HepG2 (cell line): ENCODE data around the gene GGA1. TPM values are rescaled to one million over a fixed set of nuclear protein-coding genes. Genes with fewer than 3 reads are reported as not detected.

ENCODE experiments used
- AGO2 ChIP-seq: fragments of 200-400 bp; formaldehyde crosslinking; optimal IDR thresholded peaks from 2 replicates; pipeline ENCODE3; 2017; ENCODE audit warnings: mild to moderate bottlenecking, low read depth, low read length, moderate library complexity
- EP300 ChIP-seq, 3 experiments: sonication (generic) in 1 of 3; formaldehyde crosslinking in 1 of 3; IDR thresholded peaks; 2 replicates each; pipeline versions ENCODE4 v1.5.1 to v1.6.1; 2011 to 2020; ENCODE audit warnings: low read depth in 2 of 3, low read length in 2 of 3, borderline replicate concordance in 1 of 3, improper control_type of control experiment in 1 of 3, mild to moderate bottlenecking in 1 of 3, missing genetic modification reagents in 1 of 3, moderate library complexity in 1 of 3
- FOXA1 ChIP-seq, 2 experiments: fragments of 450-650 bp in 1 of 2; sonication (generic) in 1 of 2; formaldehyde crosslinking in 1 of 2; IDR thresholded peaks; 2 replicates each; pipeline versions ENCODE4 v1.4.0 to v1.6.1; 2016 to 2020; ENCODE audit warnings: missing genetic modification reagents in 1 of 2
- HNRNPH1 ChIP-seq: fragments of 200-400 bp; formaldehyde crosslinking; optimal IDR thresholded peaks from 2 replicates; pipeline ENCODE3; 2017; ENCODE audit warnings: mild to moderate bottlenecking, low read depth, low read length
- IKZF4 ChIP-seq: sonication (generic); formaldehyde crosslinking; IDR thresholded peaks from 2 replicates; pipeline ENCODE4 v1.5.1; 2020; ENCODE audit warnings: borderline replicate concordance, mild to moderate bottlenecking, low read depth, missing genetic modification reagents; ENCODE audit errors: not compliant biosample characterization
- KMT2A ChIP-seq: sonication (generic); formaldehyde crosslinking; IDR thresholded peaks from 2 replicates; pipeline ENCODE4 v1.4.0; 2020; ENCODE audit warnings: missing genetic modification reagents
- MBNL3 ChIP-seq: fragments of 250-450 bp; sonication (Bioruptor Pico); conservative IDR thresholded peaks from 2 replicates; pipeline ENCODE4 v1.8.0; 2022; ENCODE audit warnings: mild to moderate bottlenecking, inconsistent platforms
- MED1 ChIP-seq: sonication (generic); formaldehyde crosslinking; IDR thresholded peaks from 2 replicates; pipeline ENCODE4 v1.4.0; 2020; ENCODE audit warnings: missing genetic modification reagents
- MYPOP ChIP-seq: sonication (generic); formaldehyde crosslinking; IDR thresholded peaks from 2 replicates; pipeline ENCODE4 v1.8.1; 2023; ENCODE audit warnings: mild to moderate bottlenecking, moderate library complexity, missing genetic modification reagents
- MZF1 ChIP-seq: sonication (generic); formaldehyde crosslinking; IDR thresholded peaks from 2 replicates; pipeline ENCODE4 v1.8.1; 2023; ENCODE audit warnings: mild to moderate bottlenecking, missing genetic modification reagents, borderline replicate concordance
- NCOA2 ChIP-seq: sonication (generic); formaldehyde crosslinking; IDR thresholded peaks from 2 replicates; pipeline ENCODE4 v1.8.0; 2022; ENCODE audit warnings: inconsistent platforms
- SOX5 ChIP-seq: IDR thresholded peaks from 2 replicates; pipeline ENCODE4 v1.6.1; 2016; ENCODE audit warnings: borderline replicate concordance
- ZBTB21 ChIP-seq: sonication (generic); formaldehyde crosslinking; IDR thresholded peaks from 2 replicates; pipeline ENCODE4 v1.4.0; 2020; ENCODE audit warnings: missing genetic modification reagents
- ZMAT3 ChIP-seq: sonication (generic); formaldehyde crosslinking; conservative IDR thresholded peaks from 2 replicates; pipeline ENCODE4 v1.7.0; 2021; ENCODE audit warnings: missing genetic modification reagents
- ZNF644 ChIP-seq: IDR thresholded peaks from 2 replicates; pipeline ENCODE4 v1.6.1; 2016; ENCODE audit warnings: low read depth
- ZNF891 ChIP-seq: sonication (generic); formaldehyde crosslinking; IDR thresholded peaks from 2 replicates; pipeline ENCODE4 v1.5.0; 2020; ENCODE audit warnings: mild to moderate bottlenecking, missing genetic modification reagents
- polyA plus RNA-seq, 8 experiments: library from polyadenylated mRNA; depleted of rRNA in 3 of 8; stranded (reverse) in 7 of 8; unstranded in 1 of 8; fragments of >200 nt; fragmentation: Illumina TruSeq in 4 of 8; extraction: Trizol in 4 of 8; gene quantifications; 2 replicates each; pipeline versions ENCODE4 v1.2.1 to v1.2.3, GENCODE V29; 2011 to 2016; ENCODE audit warnings: low read depth in 4 of 8, missing spikeins in 1 of 8, mixed read lengths in 1 of 8; ENCODE audit not compliant: insufficient read depth in 1 of 8
- total RNA-seq, 5 experiments: library from RNA; depleted of rRNA; stranded (reverse); fragments of >200 nt; fragmentation: Illumina TruSeq; extraction: Trizol; gene quantifications; 2 replicates each; pipeline ENCODE4 v1.2.3, GENCODE V29; 2016; ENCODE audit warnings: low read depth in 1 of 5
- TF ChIP-seq, protein P1 (sequence below): IDR thresholded peaks from 2 replicates; pipeline ENCODE4 v1.6.1; 2016; ENCODE audit warnings: mild to moderate bottlenecking
- TF ChIP-seq, protein P2 (sequence below): sonication (generic); formaldehyde crosslinking; IDR thresholded peaks from 2 replicates; pipeline ENCODE4 v1.4.0; 2020; ENCODE audit warnings: missing genetic modification reagents
- TF ChIP-seq, protein P3 (sequence below): sonication (generic); formaldehyde crosslinking; conservative IDR thresholded peaks from 2 replicates; pipeline ENCODE4 v1.5.0; 2020; ENCODE audit warnings: missing genetic modification reagents

Gene GGA1
- total and polyA plus RNA-seq, 2 of the 13 experiments (the other 11 are each of a cell fraction or from before 2014, with no cell fraction given), result 29.1 to 87.2 TPM

- TF ChIP-seq ZNF891, result no peak
- TF ChIP-seq HNRNPH1, result no peak
- TF ChIP-seq IKZF4 (CRISPR knock-in tag), result no peak
- no peak for TF ChIP-seq MBNL3 (CRISPR knock-in tag)
- TF ChIP-seq, protein P1, sequence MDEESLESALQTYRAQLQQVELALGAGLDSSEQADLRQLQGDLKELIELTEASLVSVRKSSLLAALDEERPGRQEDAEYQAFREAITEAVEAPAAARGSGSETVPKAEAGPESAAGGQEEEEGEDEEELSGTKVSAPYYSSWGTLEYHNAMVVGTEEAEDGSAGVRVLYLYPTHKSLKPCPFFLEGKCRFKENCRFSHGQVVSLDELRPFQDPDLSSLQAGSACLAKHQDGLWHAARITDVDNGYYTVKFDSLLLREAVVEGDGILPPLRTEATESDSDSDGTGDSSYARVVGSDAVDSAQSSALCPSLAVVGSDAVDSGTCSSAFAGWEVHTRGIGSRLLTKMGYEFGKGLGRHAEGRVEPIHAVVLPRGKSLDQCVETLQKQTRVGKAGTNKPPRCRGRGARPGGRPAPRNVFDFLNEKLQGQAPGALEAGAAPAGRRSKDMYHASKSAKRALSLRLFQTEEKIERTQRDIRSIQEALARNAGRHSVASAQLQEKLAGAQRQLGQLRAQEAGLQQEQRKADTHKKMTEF (CRISPR knock-in tag), result peak; percentile 41; the same call in 1 of the 2 replicates
- 0 out of 2 replicates have a peak, but pooled peaks have one; percentile 16 for TF ChIP-seq KMT2A
- no peak for TF ChIP-seq FOXA1 (IDR thresholded peaks at IDR 0.05)
- peak; percentile 78 for TF ChIP-seq FOXA1 (CRISPR knock-in tag; IDR thresholded peaks at IDR 0.05)
- no peak for TF ChIP-seq AGO2
- TF ChIP-seq MZF1 (CRISPR knock-in tag), result no peak
- peak; percentile 76; the same call in 1 of the 2 replicates for TF ChIP-seq MED1
- no peak; the same call in 1 of the 2 replicates for TF ChIP-seq NCOA2 (CRISPR knock-in tag)
- peak; percentile 55; the same call in 1 of the 2 replicates for TF ChIP-seq ZNF644 (CRISPR knock-in tag)
- 0 out of 2 replicates have a peak, but pooled peaks have one; percentile 53 for TF ChIP-seq ZBTB21 (CRISPR knock-in tag)
- TF ChIP-seq, protein P2, sequence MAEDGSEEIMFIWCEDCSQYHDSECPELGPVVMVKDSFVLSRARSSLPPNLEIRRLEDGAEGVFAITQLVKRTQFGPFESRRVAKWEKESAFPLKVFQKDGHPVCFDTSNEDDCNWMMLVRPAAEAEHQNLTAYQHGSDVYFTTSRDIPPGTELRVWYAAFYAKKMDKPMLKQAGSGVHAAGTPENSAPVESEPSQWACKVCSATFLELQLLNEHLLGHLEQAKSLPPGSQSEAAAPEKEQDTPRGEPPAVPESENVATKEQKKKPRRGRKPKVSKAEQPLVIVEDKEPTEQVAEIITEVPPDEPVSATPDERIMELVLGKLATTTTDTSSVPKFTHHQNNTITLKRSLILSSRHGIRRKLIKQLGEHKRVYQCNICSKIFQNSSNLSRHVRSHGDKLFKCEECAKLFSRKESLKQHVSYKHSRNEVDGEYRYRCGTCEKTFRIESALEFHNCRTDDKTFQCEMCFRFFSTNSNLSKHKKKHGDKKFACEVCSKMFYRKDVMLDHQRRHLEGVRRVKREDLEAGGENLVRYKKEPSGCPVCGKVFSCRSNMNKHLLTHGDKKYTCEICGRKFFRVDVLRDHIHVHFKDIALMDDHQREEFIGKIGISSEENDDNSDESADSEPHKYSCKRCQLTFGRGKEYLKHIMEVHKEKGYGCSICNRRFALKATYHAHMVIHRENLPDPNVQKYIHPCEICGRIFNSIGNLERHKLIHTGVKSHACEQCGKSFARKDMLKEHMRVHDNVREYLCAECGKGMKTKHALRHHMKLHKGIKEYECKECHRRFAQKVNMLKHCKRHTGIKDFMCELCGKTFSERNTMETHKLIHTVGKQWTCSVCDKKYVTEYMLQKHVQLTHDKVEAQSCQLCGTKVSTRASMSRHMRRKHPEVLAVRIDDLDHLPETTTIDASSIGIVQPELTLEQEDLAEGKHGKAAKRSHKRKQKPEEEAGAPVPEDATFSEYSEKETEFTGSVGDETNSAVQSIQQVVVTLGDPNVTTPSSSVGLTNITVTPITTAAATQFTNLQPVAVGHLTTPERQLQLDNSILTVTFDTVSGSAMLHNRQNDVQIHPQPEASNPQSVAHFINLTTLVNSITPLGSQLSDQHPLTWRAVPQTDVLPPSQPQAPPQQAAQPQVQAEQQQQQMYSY, result no peak
- peak; percentile 64; the same call in 1 of the 2 replicates for TF ChIP-seq SOX5 (CRISPR knock-in tag)
- TF ChIP-seq ZMAT3 (CRISPR knock-in tag), result 0 out of 2 replicates have a peak, but pooled peaks have one; percentile 39
- TF ChIP-seq MYPOP, result 0 out of 2 replicates have a peak, but pooled peaks have one; percentile 19
- TF ChIP-seq EP300 (IDR thresholded peaks at IDR 0.05; ENCODE audit: low read depth in 2 of 2, low read length in 2 of 2), result peak in 1 of 2 experiments; percentile 67; a peak in 1 of 4 replicates
- TF ChIP-seq EP300 (CRISPR knock-in tag; IDR thresholded peaks at IDR 0.05; ENCODE audit: borderline replicate concordance), result peak; percentile 56
- TF ChIP-seq, protein P3, sequence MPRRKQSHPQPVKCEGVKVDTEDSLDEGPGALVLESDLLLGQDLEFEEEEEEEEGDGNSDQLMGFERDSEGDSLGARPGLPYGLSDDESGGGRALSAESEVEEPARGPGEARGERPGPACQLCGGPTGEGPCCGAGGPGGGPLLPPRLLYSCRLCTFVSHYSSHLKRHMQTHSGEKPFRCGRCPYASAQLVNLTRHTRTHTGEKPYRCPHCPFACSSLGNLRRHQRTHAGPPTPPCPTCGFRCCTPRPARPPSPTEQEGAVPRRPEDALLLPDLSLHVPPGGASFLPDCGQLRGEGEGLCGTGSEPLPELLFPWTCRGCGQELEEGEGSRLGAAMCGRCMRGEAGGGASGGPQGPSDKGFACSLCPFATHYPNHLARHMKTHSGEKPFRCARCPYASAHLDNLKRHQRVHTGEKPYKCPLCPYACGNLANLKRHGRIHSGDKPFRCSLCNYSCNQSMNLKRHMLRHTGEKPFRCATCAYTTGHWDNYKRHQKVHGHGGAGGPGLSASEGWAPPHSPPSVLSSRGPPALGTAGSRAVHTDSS (CRISPR knock-in tag), result no peak
Measured at GRCh38 chr22:37661160-37661924, 52.7 kb downstream of the GGA1 start (continued).
